ENCODE results near the gene TAF11L11.
"Not testable (repeated sequence)": the region's sequence is repeated elsewhere in the genome, so short reads cannot be mapped to it uniquely, and the experiment has no call there.

The TAF11L11 gene

DNA sequence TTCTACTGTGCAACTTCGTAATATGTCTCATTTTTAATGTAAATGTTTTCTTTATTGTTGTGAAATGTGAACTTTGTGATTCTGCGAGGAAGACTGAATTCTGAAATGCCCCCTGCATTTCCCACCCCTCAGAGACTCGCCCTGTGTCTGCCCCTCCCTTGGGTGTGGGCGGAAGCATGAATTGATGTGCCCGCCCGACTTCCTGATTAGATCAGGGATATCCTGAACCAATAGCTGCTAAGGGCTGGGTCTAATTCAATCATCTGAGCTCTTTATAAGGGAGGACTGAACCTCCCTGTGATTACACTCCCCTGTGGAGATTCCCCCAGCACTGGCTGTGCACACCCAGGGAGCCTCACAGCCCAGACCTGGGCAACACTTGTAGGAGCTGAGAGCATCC lies at the start of gene TAF11L11:
TSS of gene TAF11L11 (plus strand) at position 304 of the 400 bp plus-strand sequence.
- not testable (repeated sequence) for DNase-seq

DNA sequence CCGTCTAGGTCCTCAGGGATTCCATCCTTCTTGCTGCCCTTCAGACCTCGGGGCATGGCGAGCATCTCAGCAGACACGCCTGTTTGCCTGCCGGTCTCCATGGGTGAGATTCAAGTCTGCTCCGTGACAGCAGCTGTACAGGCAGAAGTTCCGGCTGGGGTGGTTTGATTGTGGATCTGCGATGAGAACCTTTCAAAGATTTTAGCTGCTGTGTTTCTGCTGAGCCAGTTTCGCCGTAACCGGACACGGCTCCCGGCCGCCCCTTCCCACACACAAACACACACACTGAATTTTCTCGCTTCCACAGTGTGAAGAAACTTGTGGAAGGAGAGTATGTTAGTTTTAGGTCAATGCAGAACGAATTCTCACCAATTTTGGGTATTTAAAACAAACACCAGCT lies 18.3 kb upstream of the TAF11L11 start, which contains the start of gene TAF11L7:
TSS of gene TAF11L7 (minus strand) at position 101 of the 400 bp plus-strand sequence.
- not testable (repeated sequence) for DNase-seq

DNA sequence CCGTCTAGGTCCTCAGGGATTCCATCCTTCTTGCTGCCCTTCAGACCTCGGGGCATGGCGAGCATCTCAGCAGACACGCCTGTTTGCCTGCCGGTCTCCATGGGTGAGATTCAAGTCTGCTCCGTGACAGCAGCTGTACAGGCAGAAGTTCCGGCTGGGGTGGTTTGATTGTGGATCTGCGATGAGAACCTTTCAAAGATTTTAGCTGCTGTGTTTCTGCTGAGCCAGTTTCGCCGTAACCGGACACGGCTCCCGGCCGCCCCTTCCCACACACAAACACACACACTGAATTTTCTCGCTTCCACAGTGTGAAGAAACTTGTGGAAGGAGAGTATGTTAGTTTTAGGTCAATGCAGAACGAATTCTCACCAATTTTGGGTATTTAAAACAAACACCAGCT lies 13.1 kb upstream of the TAF11L11 start, which contains the start of gene TAF11L8:
TSS of gene TAF11L8 (minus strand) at position 101 of the 400 bp plus-strand sequence.
- not testable (repeated sequence) for DNase-seq

DNA sequence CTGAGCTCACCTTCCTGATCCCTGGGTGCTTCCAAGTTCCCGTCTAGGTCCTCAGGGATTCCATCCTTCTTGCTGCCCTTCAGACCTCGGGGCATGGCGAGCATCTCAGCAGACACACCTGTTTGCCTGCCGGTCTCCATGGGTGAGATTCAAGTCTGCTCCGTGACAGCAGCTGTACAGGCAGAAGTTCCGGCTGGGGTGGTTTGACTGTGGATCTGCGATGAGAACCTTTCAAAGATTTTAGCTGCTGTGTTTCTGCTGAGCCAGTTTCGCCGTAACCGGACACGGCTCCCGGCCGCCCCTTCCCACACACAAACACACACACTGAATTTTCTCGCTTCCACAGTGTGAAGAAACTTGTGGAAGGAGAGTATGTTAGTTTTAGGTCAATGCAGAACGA lies 9.7 kb upstream of the TAF11L11 start, which contains the start of gene TAF11L9:
TSS of gene TAF11L9 (minus strand) at position 140 of the 400 bp plus-strand sequence.
- not testable (repeated sequence) for DNase-seq

GRCh38 chr5:17597728-17598127 lies 6.3 kb upstream of the TAF11L11 start, which contains the start of gene TAF11L10:
TAF11L10 (minus strand) TSS chr5:17597828.
- DNase-seq, result not testable (repeated sequence)

DNA sequence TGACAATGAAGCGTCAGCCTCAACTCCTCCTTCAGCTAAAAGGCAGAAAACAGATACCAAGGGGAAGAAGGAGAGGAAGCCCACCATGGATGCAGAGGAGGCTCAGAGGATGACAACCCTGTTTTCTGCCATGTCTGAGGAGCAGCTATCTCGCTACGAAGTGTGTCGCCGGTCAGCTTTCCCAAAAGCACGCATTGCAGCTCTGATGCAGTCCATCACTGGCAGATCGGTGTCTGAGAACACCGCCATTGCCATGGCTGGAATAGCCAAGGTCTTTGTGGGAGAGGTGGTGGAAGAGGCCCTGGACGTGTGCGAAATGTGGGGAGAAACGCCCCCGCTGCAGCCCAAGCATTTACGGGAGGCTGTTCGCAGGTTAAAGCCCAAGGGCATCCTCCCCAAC lies 968 bp downstream of the TAF11L11 start:
- no peak for DNase-seq

- DNase-seq, result not testable (repeated sequence)
These were observed 3.5 kb downstream of the TAF11L11 start for GRCh38 chr5:17607461-17607860.

GRCh38 chr5:17610092-17610491 lies 6.1 kb downstream of the TAF11L11 start, which contains the start of gene TAF11L12:
TAF11L12 (plus strand) TSS chr5:17610392.
- DNase-seq, result not testable (repeated sequence)

DNA sequence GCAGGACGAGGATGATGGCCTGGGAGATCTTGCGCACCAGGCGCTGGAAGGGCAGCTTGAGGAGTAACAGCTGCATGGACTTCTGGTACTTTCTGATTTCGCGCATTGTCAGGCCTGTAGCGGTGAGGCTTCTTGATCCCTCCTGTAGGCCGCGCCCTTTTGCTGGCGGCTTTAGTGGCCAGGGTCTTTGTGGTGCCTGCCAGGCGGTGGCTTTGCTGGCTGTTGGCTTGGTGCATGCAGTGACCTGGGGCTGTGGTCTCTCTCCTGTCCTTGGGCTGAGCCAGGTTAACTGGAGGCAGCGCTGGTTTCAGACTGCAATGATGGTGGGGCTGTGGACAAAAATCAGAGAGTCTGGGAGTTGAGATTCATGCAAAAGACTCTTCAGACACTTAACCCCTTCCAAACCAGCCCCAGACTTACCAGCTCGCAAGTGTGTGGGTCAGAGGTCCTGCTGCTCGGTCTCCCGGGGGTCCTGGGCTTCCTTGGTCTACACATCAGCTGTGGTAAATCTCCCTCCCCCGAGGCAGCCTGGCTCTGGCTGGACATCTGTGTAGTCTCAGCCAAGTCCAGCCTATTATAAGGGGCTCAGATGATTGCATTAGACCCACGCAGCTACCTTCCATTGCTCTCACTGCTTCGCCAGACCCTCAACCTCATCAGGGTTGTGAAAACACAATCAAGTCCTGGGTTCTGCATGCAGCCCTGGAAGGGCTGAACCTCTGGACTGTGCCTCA lies 11.1 kb downstream of the TAF11L11 start:
- DNase-seq, result no peak

DNA sequence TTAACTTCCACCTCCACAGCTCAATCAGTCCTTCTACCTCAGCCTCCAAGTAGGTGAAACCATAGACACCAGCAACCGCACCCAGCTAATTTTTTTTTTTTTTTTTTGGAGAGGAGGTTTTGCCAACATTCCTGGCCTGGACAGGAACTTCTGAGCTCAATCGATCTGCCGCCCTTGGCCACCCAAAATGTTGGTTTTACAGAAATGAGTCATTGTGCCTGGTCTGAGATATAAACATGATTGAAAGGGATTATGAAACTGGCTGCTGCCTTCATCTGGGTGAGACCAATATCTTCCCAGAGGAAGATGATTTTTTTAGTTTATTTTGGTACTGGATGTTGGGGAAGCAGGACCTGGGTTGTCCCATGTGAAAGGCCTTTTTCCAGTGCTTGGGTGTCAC lies 15.4 kb downstream of the TAF11L11 start:
- no peak for DNase-seq

DNA sequence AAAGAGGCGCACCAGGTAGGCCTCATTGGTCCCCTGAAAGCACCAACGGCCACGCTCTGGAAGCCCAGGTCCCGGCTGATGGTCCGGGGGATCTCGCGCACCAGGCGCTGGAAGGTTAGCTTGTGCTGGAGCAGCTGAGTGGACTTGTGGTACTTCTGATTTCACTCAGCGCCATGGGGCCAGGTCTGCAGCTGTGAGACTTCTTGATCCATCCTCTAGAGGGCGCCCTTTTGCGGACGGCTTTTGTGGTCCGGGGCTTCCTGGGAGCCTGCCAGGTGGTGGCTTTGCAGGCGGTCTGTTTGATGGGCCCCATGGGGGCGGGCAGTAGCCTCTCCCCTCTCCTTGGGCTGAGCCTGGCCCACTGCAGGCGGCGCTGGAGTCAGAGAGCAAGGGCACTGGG lies 16.6 kb downstream of the TAF11L11 start:
- DNase-seq, result no peak

DNA sequence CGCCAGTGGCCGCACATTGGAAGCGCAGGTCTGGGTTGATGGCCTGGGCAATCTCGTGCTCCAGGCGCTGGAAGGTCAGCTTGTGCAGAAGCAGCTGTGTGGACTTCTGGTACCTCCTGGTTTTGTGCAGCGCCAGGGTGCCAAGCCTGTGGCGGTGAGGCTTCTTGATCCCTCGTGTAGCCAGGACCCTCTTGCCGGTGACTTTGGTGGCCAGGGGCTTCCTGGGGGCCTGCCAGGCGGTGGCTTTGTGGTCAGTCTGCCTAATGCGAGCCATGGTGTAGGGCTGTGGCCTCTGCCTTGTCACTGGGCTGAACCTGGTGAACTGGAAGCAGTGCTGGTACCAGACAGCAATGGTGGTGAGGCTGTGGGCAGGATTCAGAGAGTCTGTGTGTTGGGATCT lies 21.7 kb downstream of the TAF11L11 start:
- no peak for DNase-seq

GRCh38 chr5:17631788-17632187 lies 27.8 kb downstream of the TAF11L11 start, which contains the start of gene TAF11L13:
TAF11L13 (plus strand) TSS chr5:17632088.
- DNase-seq, result not testable (repeated sequence)

GRCh38 chr5:17634160-17634559 lies 30.2 kb downstream of the TAF11L11 start, which contains the start of gene TAF11L14:
TAF11L14 (plus strand) TSS chr5:17634460.
- no peak for DNase-seq

DNA sequence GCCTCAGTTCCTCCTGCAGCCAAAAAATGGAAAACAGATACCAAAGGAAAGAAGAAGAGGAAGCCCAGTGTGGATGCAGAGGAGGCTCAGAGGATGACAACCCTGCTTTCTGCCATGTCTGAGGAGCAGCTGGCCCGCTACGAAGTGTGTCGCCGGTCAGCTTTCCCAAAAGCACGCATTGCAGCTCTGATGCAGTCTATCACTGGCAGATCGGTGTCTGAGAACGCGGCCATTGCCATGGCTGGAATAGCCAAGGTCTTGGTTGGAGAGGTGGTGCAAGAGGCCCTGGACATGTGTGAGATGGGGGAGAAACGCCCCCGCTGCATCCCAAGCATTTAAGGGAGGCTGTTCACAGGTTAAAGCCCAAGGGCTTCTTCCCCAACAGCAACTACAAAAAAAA lies 45.2 kb downstream of the TAF11L11 start:
- not testable (repeated sequence) for DNase-seq

GRCh38 chr5:17655201-17655759 lies 51.3 kb downstream of the TAF11L11 start:
- not testable (repeated sequence) for DNase-seq

Measured in GOT3 (cell line).